HepG2 (cell line): ENCODE data around the gene GRAMD1B. TPM values are rescaled to one million over a fixed set of nuclear protein-coding genes. Genes with fewer than 3 reads are reported as not detected.

ENCODE experiments used
- ATAC-seq: fragments of 200-7000 bp; cut with Tn5 transposase; 3 replicates; pipeline ENCODE4 v1.9.1; 2020; ENCODE audit warnings: mild to moderate bottlenecking, moderate library complexity
- BruUV-seq: library from RNA; stranded (reverse); fragments of 400-500 nt; replicated peaks from 2 replicates; lab custom pipeline; 2021; lab: Mats Ljungman, UMichigan
- CTCF ChIA-PET: fragments of 300-600 bp; formaldehyde crosslinking; extraction: SDS; loops from one replicate; lab custom pipeline; 2021; ENCODE audit warnings: low total read pairs, inconsistent platforms, low intra/inter-chr PET ratio; lab: Yijun Ruan, JAX
- POLR2A ChIA-PET: fragments of 350-600 bp; sonication (Branson Sonifier 250); formaldehyde crosslinking; loops from one replicate; lab custom pipeline; 2020; ENCODE audit warnings: antibody characterized with exemption, inconsistent platforms; lab: Yijun Ruan, JAX
- DNase-seq: peaks from one replicate; pipeline ENCODE4 v3.0.0-alpha.2; 2015; ENCODE audit warnings: low spot score
- FAIRE-seq: peaks from 3 replicates; lab custom pipeline; 2011; peaks lifted over from hg19 to GRCh38; lab: Jason Lieb, UNC
- H2AFZ ChIP-seq: one replicate; pipeline ENCODE4 v1.6.1; 2011; ENCODE audit warnings: low read length, inconsistent platforms
- H3K27ac ChIP-seq: fragments of 300-600 bp; 3 replicates; pipeline ENCODE4 v1.8.0; 2011; ENCODE audit warnings: mixed run types, mild to moderate bottlenecking, mixed read lengths, low read length, inconsistent platforms; ENCODE audit not compliant: insufficient read depth; ENCODE audit errors: extremely low read length
- H3K27me3 ChIP-seq, 2 experiments: fragments of 200-600 bp in 1 of 2; 2 replicates in 1 of 2; 3 replicates in 1 of 2; pipeline versions ENCODE4 v1.6.0 to v1.8.0; 2011; ENCODE audit warnings: low read length in 2 of 2, mild to moderate bottlenecking in 2 of 2, moderate library complexity in 2 of 2, inconsistent platforms in 1 of 2; ENCODE audit not compliant: insufficient read depth in 2 of 2, control insufficient read depth in 1 of 2
- H3K36me3 ChIP-seq, 2 experiments: fragments of 200-600 bp in 1 of 2; replicated peaks in 1 of 2; 2 replicates in 1 of 2; 3 replicates in 1 of 2; pipeline versions ENCODE4 v1.5.1 to v1.8.0; 2011; ENCODE audit warnings: low read length in 2 of 2, inconsistent platforms in 1 of 2; ENCODE audit not compliant: insufficient read depth in 2 of 2, control insufficient read depth in 1 of 2
- H3K4me1 ChIP-seq: 2 replicates; pipeline ENCODE4 v1.5.1; 2012; ENCODE audit warnings: low read length, inconsistent platforms; ENCODE audit not compliant: insufficient read depth
- H3K4me2 ChIP-seq: 2 replicates; pipeline ENCODE4 v1.6.0; 2011; ENCODE audit warnings: low read depth, low read length, inconsistent platforms
- H3K4me3 ChIP-seq, 3 experiments: fragments of 200-600 bp in 1 of 3; sonication (generic), shearing (Covaris generic) in 1 of 3; replicated peaks in 1 of 3; 2 replicates each; pipeline ENCODE4 v1.5.1; 2011 to 2016; ENCODE audit warnings: low read length in 3 of 3, inconsistent platforms in 2 of 3, low read depth in 2 of 3, mild to moderate bottlenecking in 2 of 3, control low read depth in 1 of 3, mixed read lengths in 1 of 3; ENCODE audit not compliant: insufficient read depth in 1 of 3
- H3K79me2 ChIP-seq: one replicate; pipeline ENCODE4 v1.6.1; 2011; ENCODE audit warnings: low read length, inconsistent platforms; ENCODE audit not compliant: insufficient read depth
- H3K9ac ChIP-seq: 2 replicates; pipeline ENCODE4 v1.6.0; 2011; ENCODE audit warnings: mild to moderate bottlenecking, low read depth, low read length, inconsistent platforms; ENCODE audit not compliant: insufficient read depth
- H3K9me3 ChIP-seq: 2 replicates; pipeline ENCODE4 v1.5.1; 2012; ENCODE audit warnings: mild to moderate bottlenecking, low read length
- H4K20me1 ChIP-seq: 2 replicates; pipeline ENCODE4 v1.6.0; 2011; ENCODE audit warnings: inconsistent platforms, mild to moderate bottlenecking, low read length, moderate library complexity; ENCODE audit not compliant: insufficient read depth
- FIP1L1 ChIP-seq: fragments of 200-400 bp; formaldehyde crosslinking; IDR thresholded peaks from 2 replicates; pipeline ENCODE4 v1.6.1; 2018; ENCODE audit warnings: low read depth, mild to moderate bottlenecking, low read length, moderate library complexity, borderline replicate concordance; ENCODE audit not compliant: insufficient read depth
- HES4 ChIP-seq: sonication (generic); formaldehyde crosslinking; IDR thresholded peaks from 2 replicates; pipeline ENCODE4 v1.9.0; 2021; ENCODE audit warnings: mild to moderate bottlenecking, missing genetic modification reagents, borderline replicate concordance
- HNRNPH1 ChIP-seq: fragments of 200-400 bp; formaldehyde crosslinking; optimal IDR thresholded peaks from 2 replicates; pipeline ENCODE3; 2017; ENCODE audit warnings: mild to moderate bottlenecking, low read depth, low read length
- JDP2 ChIP-seq: sonication (generic); formaldehyde crosslinking; IDR thresholded peaks from 2 replicates; pipeline ENCODE4 v1.8.1; 2022; ENCODE audit warnings: missing genetic modification reagents, borderline replicate concordance
- KDM6A ChIP-seq: IDR thresholded peaks from 2 replicates; pipeline ENCODE4 v1.6.1; 2016; ENCODE audit warnings: low read depth
- MAFF ChIP-seq: IDR thresholded peaks from 2 replicates; pipeline ENCODE4 v1.6.1; 2011; ENCODE audit warnings: low read depth, low read length, improper control_type of control experiment
- MED1 ChIP-seq: sonication (generic); formaldehyde crosslinking; IDR thresholded peaks from 2 replicates; pipeline ENCODE4 v1.4.0; 2020; ENCODE audit warnings: missing genetic modification reagents
- MTA3 ChIP-seq: sonication (generic); formaldehyde crosslinking; IDR thresholded peaks from 2 replicates; pipeline ENCODE4 v1.4.0; 2020; ENCODE audit warnings: missing genetic modification reagents
- SNAI1 ChIP-seq: sonication (generic); formaldehyde crosslinking; IDR thresholded peaks from 2 replicates; pipeline ENCODE4 v1.5.0; 2020; ENCODE audit warnings: mild to moderate bottlenecking, missing genetic modification reagents, borderline replicate concordance
- TCF12 ChIP-seq, 2 experiments: fragments of 450-650 bp in 1 of 2; sonication (generic) in 1 of 2; formaldehyde crosslinking in 1 of 2; IDR thresholded peaks; 2 replicates each; pipeline versions ENCODE4 v1.6.1 to v1.8.0; 2017 to 2022; ENCODE audit warnings: antibody characterized with exemption in 1 of 2, mild to moderate bottlenecking in 1 of 2, missing genetic modification reagents in 1 of 2, moderate library complexity in 1 of 2
- TGIF2 ChIP-seq: IDR thresholded peaks from 2 replicates; pipeline ENCODE4 v1.6.1; 2016; ENCODE audit warnings: control low read depth, missing compliant biosample characterization
- ZFP62 ChIP-seq: sonication (generic); formaldehyde crosslinking; IDR thresholded peaks from 2 replicates; pipeline ENCODE4 v1.4.0; 2020; ENCODE audit warnings: missing genetic modification reagents
- ZSCAN12 ChIP-seq: sonication (generic); formaldehyde crosslinking; IDR thresholded peaks from 2 replicates; pipeline ENCODE4 v1.9.0; 2021; ENCODE audit warnings: mild to moderate bottlenecking, missing genetic modification reagents
- WGBS: methylation state at CpG from one replicate; pipeline ENCODE4 v1.1.6; 2017; ENCODE audit warnings: low lambda C conversion rate; 5-methylcytosine and 5-hydroxymethylcytosine counted together
- in situ Hi-C: cut with HindIII; loops from 2 replicates; pipeline ENCODE4 v1.10.0; 2017; ENCODE audit warnings: low pct_unique_long_range_greater_than_20kb; ENCODE audit not compliant: extremely low pct_ligation_motif_present
- intact Hi-C: fragments of 100-400 bp; cut with micrococcal nuclease; formaldehyde crosslinking; loops from one replicate; pipeline ENCODE4 v1.10.0; 2022; ENCODE audit not compliant: unreplicated experiment
- polyA plus RNA-seq, 8 experiments: library from polyadenylated mRNA; depleted of rRNA in 3 of 8; stranded (reverse) in 7 of 8; unstranded in 1 of 8; fragments of >200 nt; fragmentation: Illumina TruSeq in 4 of 8; extraction: Trizol in 4 of 8; gene quantifications; 2 replicates each; pipeline versions ENCODE4 v1.2.1 to v1.2.3, GENCODE V29; 2011 to 2016; ENCODE audit warnings: low read depth in 4 of 8, missing spikeins in 1 of 8, mixed read lengths in 1 of 8; ENCODE audit not compliant: insufficient read depth in 1 of 8
- total RNA-seq, 5 experiments: library from RNA; depleted of rRNA; stranded (reverse); fragments of >200 nt; fragmentation: Illumina TruSeq; extraction: Trizol; gene quantifications; 2 replicates each; pipeline ENCODE4 v1.2.3, GENCODE V29; 2016; ENCODE audit warnings: low read depth in 1 of 5
- TF ChIP-seq, protein P1 (sequence below): IDR thresholded peaks from 2 replicates; pipeline ENCODE4 v1.6.1; 2016; ENCODE audit warnings: mild to moderate bottlenecking, missing biosample characterization, missing genetic modification reagents
- TF ChIP-seq, protein P2 (sequence below): sonication (generic); formaldehyde crosslinking; IDR thresholded peaks from 2 replicates; pipeline ENCODE4 v1.5.1; 2020; ENCODE audit warnings: mild to moderate bottlenecking, missing genetic modification reagents, borderline replicate concordance
- TF ChIP-seq, protein P3 (sequence below): sonication (generic); formaldehyde crosslinking; IDR thresholded peaks from 2 replicates; pipeline ENCODE4 v1.8.1; 2022; ENCODE audit warnings: low read depth, mild to moderate bottlenecking, missing genetic modification reagents

Gene GRAMD1B
- total and polyA plus RNA-seq, 2 of the 13 experiments (the other 11 are each of a cell fraction or from before 2014, with no cell fraction given): 0.12 TPM; not detected in 1

DNA sequence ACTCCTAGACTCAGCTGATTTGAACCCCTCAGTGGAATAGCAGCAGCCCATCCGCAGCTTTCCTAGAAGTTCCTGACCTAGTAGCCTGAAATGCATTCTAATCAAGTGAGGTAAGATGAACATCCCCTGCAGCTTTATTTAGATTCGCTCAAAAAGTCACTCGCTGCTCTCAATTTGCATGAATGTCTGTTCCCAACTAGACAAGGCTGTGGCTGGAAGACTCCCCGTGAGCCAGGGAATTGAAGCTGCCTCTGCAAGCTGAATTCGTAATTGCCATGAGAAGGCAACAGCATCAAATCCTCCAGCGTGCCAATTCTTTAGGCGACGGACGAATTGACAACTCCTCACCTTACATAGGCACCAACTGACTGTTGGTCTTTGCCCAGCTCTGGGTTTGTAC is 241.5 kb downstream of the GRAMD1B start:
- no peaks in the 10 kb centered on the region for H3K9me3 ChIP-seq
- H3K27me3 ChIP-seq: 0 out of 5 replicates have a peak, but pooled peaks cover 0 to 2% of the 10 kb centered on the region in 2 experiments
- no peaks in the 10 kb centered on the region for H3K79me2 ChIP-seq
- no peak overlapping the region for H3K27ac ChIP-seq
- BruUV-seq: no TSS peak
- FAIRE-seq (no peak), DNase-seq (no peak), ATAC-seq (no peak)
- in situ Hi-C loops (no loop called here), intact Hi-C loops (no loop called here)
- no peak overlapping the region for H2AFZ ChIP-seq
- no peak overlapping the region for H3K4me2 ChIP-seq
- H4K20me1 ChIP-seq: no peaks in the 10 kb centered on the region
- H3K4me1 ChIP-seq: no peaks in the 10 kb centered on the region
- H3K36me3 ChIP-seq: no peaks in the 10 kb centered on the region
- H3K9ac ChIP-seq: no peak overlapping the region
- POLR2A ChIA-PET: no interaction called here
- CTCF ChIA-PET: no interaction called here
- 24% methylated on average over 8 of the region's 9 CpGs for WGBS
- no peak overlapping the region for H3K4me3 ChIP-seq
- TF ChIP-seq, protein P1, sequence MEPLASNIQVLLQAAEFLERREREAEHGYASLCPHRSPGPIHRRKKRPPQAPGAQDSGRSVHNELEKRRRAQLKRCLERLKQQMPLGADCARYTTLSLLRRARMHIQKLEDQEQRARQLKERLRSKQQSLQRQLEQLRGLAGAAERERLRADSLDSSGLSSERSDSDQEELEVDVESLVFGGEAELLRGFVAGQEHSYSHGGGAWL (CRISPR knock-in tag): no peak
- no peak for TF ChIP-seq FIP1L1
- no peak for TF ChIP-seq MTA3 (CRISPR knock-in tag)
- TF ChIP-seq HES4 (CRISPR knock-in tag): no peak
- no peak for TF ChIP-seq HNRNPH1
- no peak for TF ChIP-seq MAFF
- no peak for TF ChIP-seq KDM6A (CRISPR knock-in tag)
- no peak for TF ChIP-seq TGIF2 (CRISPR knock-in tag)
- no peak for TF ChIP-seq MED1 (CRISPR knock-in tag)
- TF ChIP-seq ZSCAN12 (CRISPR knock-in tag): no peak
- TF ChIP-seq SNAI1: no peak
- TF ChIP-seq, protein P2, sequence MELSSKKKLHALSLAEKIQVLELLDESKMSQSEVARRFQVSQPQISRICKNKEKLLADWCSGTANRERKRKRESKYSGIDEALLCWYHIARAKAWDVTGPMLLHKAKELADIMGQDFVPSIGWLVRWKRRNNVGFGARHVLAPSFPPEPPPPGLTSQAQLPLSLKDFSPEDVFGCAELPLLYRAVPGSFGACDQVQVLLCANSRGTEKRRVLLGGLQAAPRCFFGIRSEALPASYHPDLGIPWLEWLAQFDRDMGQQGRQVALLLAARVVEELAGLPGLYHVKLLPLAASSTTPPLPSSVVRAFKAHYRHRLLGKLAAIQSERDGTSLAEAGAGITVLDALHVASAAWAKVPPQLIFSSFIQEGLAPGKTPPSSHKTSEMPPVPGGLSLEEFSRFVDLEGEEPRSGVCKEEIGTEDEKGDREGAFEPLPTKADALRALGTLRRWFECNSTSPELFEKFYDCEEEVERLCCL (CRISPR knock-in tag): no peak
- no peak for TF ChIP-seq JDP2 (CRISPR knock-in tag)
- TF ChIP-seq, protein P3, sequence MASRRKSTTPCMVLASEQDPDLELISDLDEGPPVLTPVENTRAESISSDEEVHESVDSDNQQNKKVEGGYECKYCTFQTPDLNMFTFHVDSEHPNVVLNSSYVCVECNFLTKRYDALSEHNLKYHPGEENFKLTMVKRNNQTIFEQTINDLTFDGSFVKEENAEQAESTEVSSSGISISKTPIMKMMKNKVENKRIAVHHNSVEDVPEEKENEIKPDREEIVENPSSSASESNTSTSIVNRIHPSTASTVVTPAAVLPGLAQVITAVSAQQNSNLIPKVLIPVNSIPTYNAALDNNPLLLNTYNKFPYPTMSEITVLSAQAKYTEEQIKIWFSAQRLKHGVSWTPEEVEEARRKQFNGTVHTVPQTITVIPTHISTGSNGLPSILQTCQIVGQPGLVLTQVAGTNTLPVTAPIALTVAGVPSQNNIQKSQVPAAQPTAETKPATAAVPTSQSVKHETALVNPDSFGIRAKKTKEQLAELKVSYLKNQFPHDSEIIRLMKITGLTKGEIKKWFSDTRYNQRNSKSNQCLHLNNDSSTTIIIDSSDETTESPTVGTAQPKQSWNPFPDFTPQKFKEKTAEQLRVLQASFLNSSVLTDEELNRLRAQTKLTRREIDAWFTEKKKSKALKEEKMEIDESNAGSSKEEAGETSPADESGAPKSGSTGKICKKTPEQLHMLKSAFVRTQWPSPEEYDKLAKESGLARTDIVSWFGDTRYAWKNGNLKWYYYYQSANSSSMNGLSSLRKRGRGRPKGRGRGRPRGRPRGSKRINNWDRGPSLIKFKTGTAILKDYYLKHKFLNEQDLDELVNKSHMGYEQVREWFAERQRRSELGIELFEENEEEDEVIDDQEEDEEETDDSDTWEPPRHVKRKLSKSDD (CRISPR knock-in tag): no peak
- TF ChIP-seq TCF12 (IDR thresholded peaks at IDR 0.05): no peak
- TF ChIP-seq TCF12 (CRISPR knock-in tag; IDR thresholded peaks at IDR 0.05): no peak
- no peak for TF ChIP-seq ZFP62 (CRISPR knock-in tag)
